Panc1 (cell line): ENCODE measurements around the gene IGFBP1. TPM values are rescaled to one million over a fixed set of nuclear protein-coding genes. Genes with fewer than 3 reads are reported as not detected.

Experiments used
- ATAC-seq: fragments of 200-7000 bp; cut with Tn5 transposase; 2 replicates; pipeline ENCODE4 v1.9.1; 2020; ENCODE audit warnings: mild to moderate bottlenecking, moderate library complexity
- BruUV-seq: library from RNA; stranded (reverse); fragments of 400-500 nt; replicated peaks from 2 replicates; lab custom pipeline; 2021; lab: Mats Ljungman, UMichigan
- CTCF ChIA-PET: fragments of 300-600 bp; sonication (Branson Sonifier 250); formaldehyde crosslinking; loops from one replicate; lab custom pipeline; 2022; ENCODE audit warnings: antibody characterized with exemption; lab: Charles Lee
- POLR2A ChIA-PET: fragments of 300-600 bp; sonication (Branson Sonifier 250); formaldehyde crosslinking; loops from one replicate; lab custom pipeline; 2022; ENCODE audit warnings: antibody characterized with exemption; lab: Charles Lee
- DNase-seq: peaks from one replicate; pipeline ENCODE4 v3.0.0-alpha.2; 2010; ENCODE audit warnings: low read depth, low spot score
- H3K27ac ChIP-seq: 2 replicates; pipeline ENCODE4 v1.5.1; 2011; ENCODE audit warnings: mild to moderate bottlenecking, low read length, inconsistent platforms
- H3K27me3 ChIP-seq: fragments of 200-500 bp; sonication (Bioruptor generic); 2 replicates; pipeline ENCODE4 v1.6.0; 2014; ENCODE audit warnings: low read length, inconsistent platforms; ENCODE audit not compliant: control insufficient read depth, insufficient read depth
- H3K36me3 ChIP-seq: fragments of 200-500 bp; sonication (Bioruptor generic); 2 replicates; pipeline ENCODE4 v1.5.1; 2014; ENCODE audit warnings: inconsistent platforms, mild to moderate bottlenecking, low read length, moderate library complexity; ENCODE audit not compliant: control insufficient read depth, insufficient read depth
- H3K4me1 ChIP-seq: 2 replicates; pipeline ENCODE4 v1.5.1; 2011; ENCODE audit warnings: inconsistent platforms, mild to moderate bottlenecking, low read length, moderate library complexity; ENCODE audit not compliant: control insufficient read depth, insufficient read depth
- H3K4me3 ChIP-seq, 2 experiments: 2 replicates each; pipeline ENCODE4 v1.5.1; 2011 to 2012; ENCODE audit warnings: low read depth in 2 of 2, low read length in 2 of 2, mild to moderate bottlenecking in 2 of 2, inconsistent platforms in 1 of 2, moderate library complexity in 1 of 2
- H3K9me3 ChIP-seq: fragments of 200-500 bp; sonication (Bioruptor generic); 2 replicates; pipeline ENCODE4 v1.5.1; 2014; ENCODE audit warnings: low read depth, mild to moderate bottlenecking, inconsistent platforms, low read length, moderate library complexity; ENCODE audit not compliant: control insufficient read depth, insufficient read depth
- CTCF ChIP-seq: fragments of 450-650 bp; IDR thresholded peaks from 2 replicates; pipeline ENCODE4 v1.5.1; 2017; ENCODE audit warnings: mild to moderate bottlenecking
- POLR2AphosphoS5 ChIP-seq: IDR thresholded peaks from 2 replicates; pipeline ENCODE4 v1.6.1; 2012; ENCODE audit warnings: mild to moderate bottlenecking, low read depth, low read length, moderate library complexity
- SIN3A ChIP-seq: IDR thresholded peaks from 2 replicates; pipeline ENCODE4 v1.6.1; 2012; ENCODE audit warnings: low read depth, mild to moderate bottlenecking, low read length, moderate library complexity, borderline replicate concordance; ENCODE audit not compliant: insufficient read depth
- TCF7L2 ChIP-seq: IDR thresholded peaks from 2 replicates; pipeline ENCODE4 v1.6.1; 2011; ENCODE audit warnings: mild to moderate bottlenecking, low read depth, low read length, inconsistent platforms
- in situ Hi-C: cut with HindIII; loops from 2 replicates; pipeline ENCODE4 v1.10.0; 2016; ENCODE audit warnings: low sequenced_read_pairs, low pct_unique_long_range_greater_than_20kb
- intact Hi-C: fragments of 100-400 bp; cut with micrococcal nuclease; formaldehyde crosslinking; loops from one replicate; pipeline ENCODE4 v1.10.0; 2022; ENCODE audit not compliant: unreplicated experiment
- total RNA-seq: library from RNA; stranded (reverse); gene quantifications from one replicate; pipeline ENCODE4 v1.2.1, GENCODE V29; 2021; ENCODE audit not compliant: unreplicated experiment
- TF ChIP-seq, protein P1 (sequence below), 2 experiments: IDR thresholded peaks; 2 replicates each; pipeline ENCODE4 v1.6.1; 2011 to 2012; ENCODE audit warnings: low read depth in 2 of 2, control low read depth in 1 of 2, low read length in 1 of 2, mild to moderate bottlenecking in 1 of 2, moderate library complexity in 1 of 2; ENCODE audit not compliant: insufficient read depth in 1 of 2

IGFBP1 gene
- total RNA-seq, 1 experiment from 2014 or later, result 0.33 TPM

DNA sequence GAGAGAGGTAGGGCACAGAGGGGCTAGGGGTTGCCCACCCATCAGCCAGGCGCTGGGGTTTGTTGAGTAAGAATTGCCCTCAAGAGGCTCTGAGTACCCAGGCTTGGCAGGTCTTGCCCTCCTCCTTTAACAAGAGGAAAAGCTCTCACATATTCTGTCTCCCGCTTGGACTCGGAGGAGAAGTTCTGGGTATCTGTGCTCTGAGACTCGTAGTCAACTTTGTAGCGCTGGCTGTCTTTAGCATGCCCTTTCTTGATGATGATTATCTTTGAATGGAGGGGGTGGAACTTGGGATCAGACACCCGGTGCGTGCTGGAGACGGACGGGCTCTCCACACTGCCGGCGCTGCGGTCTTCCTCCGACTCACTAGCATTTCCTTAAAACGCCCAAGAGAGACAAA lies 28.8 kb downstream of the IGFBP1 start:
- H3K4me1 ChIP-seq, result 0 out of 2 replicates have a peak, but pooled peaks cover 2% of the 10 kb centered on the region
- no TSS peak for BruUV-seq
- in situ Hi-C loops (no loop called here), intact Hi-C loops (no loop called here)
- no peak for TF ChIP-seq SIN3A
- no peak for TF ChIP-seq POLR2AphosphoS5
- TF ChIP-seq TCF7L2, result no peak
- TF ChIP-seq, protein P1, sequence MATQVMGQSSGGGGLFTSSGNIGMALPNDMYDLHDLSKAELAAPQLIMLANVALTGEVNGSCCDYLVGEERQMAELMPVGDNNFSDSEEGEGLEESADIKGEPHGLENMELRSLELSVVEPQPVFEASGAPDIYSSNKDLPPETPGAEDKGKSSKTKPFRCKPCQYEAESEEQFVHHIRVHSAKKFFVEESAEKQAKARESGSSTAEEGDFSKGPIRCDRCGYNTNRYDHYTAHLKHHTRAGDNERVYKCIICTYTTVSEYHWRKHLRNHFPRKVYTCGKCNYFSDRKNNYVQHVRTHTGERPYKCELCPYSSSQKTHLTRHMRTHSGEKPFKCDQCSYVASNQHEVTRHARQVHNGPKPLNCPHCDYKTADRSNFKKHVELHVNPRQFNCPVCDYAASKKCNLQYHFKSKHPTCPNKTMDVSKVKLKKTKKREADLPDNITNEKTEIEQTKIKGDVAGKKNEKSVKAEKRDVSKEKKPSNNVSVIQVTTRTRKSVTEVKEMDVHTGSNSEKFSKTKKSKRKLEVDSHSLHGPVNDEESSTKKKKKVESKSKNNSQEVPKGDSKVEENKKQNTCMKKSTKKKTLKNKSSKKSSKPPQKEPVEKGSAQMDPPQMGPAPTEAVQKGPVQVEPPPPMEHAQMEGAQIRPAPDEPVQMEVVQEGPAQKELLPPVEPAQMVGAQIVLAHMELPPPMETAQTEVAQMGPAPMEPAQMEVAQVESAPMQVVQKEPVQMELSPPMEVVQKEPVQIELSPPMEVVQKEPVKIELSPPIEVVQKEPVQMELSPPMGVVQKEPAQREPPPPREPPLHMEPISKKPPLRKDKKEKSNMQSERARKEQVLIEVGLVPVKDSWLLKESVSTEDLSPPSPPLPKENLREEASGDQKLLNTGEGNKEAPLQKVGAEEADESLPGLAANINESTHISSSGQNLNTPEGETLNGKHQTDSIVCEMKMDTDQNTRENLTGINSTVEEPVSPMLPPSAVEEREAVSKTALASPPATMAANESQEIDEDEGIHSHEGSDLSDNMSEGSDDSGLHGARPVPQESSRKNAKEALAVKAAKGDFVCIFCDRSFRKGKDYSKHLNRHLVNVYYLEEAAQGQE (IDR thresholded peaks at IDR 0.05; ENCODE audit: insufficient read depth in 1 of 2, low read depth in 2 of 2, low read length in 1 of 2), result no peak
- TF ChIP-seq CTCF, result no peak
- no peak overlapping the region for H3K27ac ChIP-seq
- no peaks in the 10 kb centered on the region for H3K36me3 ChIP-seq
- POLR2A ChIA-PET, result no interaction called here
- H3K27me3 ChIP-seq, result peaks cover 19% of the 10 kb centered on the region
- DNase-seq (no peak), ATAC-seq (no peak)
- no peak overlapping the region for H3K4me3 ChIP-seq
- CTCF ChIA-PET, result interaction anchor here (1.0 kb wide), 1 partner anchor 152 kb away, joined by 3 read pairs; no protein-coding TSS in a partner anchor
- H3K9me3 ChIP-seq, result no peaks in the 10 kb centered on the region

DNA sequence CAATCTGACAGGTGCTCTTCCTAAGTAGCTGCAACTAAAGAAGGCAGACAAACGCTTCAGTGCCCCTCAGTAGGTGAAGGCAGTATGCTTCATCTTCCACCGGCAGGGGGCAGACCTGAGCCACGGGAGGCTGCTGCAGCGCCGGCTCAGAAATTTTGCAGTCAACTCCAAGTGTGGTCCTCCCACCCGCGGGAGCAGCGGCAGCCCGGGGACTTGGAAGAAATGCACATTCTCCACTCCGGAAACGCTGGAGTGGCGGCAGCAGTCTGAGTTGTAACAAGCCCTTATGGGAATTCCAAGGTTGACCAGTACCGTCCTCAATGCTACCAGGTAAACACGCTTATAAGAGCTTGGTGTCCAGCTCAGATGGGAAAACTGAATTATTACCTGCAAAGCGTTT lies 29.4 kb downstream of the IGFBP1 start:
- no TSS peak for BruUV-seq
- Histone ChIP-seq H3K36me3 (no peaks in the 10 kb centered on the region), H3K4me1 (peaks cover 6% of the 10 kb centered on the region; the same call in 1 of the 2 replicates), H3K4me3 (peak overlapping the region in 1 of 2 experiments; percentile 29; a peak in 2 of 4 replicates), H3K27me3 (peaks cover 19% of the 10 kb centered on the region), H3K9me3 (no peaks in the 10 kb centered on the region), H3K27ac (no peak overlapping the region)
- in situ Hi-C loops, result no loop called here
- ChIA-PET POLR2A (no interaction called here), CTCF (interaction anchor here (0.6 to 1.0 kb wide), 3 partner anchors 152 to 1205 kb away, joined by 3 to 6 read pairs (median 3); no protein-coding TSS in a partner anchor)
- ATAC-seq, result peak; percentile 79
- no peak for DNase-seq
- peak; percentile 99 for TF ChIP-seq CTCF
- no peak for TF ChIP-seq POLR2AphosphoS5
- intact Hi-C loops, result loop anchor here (2.0 kb wide), 1 partner anchor 1263 kb away; no protein-coding TSS in a partner anchor
